IPS DF 4.7 (cell line): ENCODE results near the gene UST.
"Not testable (repeated sequence)": the region's sequence is repeated elsewhere in the genome, so short reads cannot be mapped to it uniquely, and the experiment has no call there.

Experiments used
- DNase-seq: peaks from one replicate; pipeline ENCODE4 v3.0.0-alpha.2; 2013; ENCODE audit warnings: low spot score; ENCODE audit errors: extremely low read depth

Gene UST

DNA sequence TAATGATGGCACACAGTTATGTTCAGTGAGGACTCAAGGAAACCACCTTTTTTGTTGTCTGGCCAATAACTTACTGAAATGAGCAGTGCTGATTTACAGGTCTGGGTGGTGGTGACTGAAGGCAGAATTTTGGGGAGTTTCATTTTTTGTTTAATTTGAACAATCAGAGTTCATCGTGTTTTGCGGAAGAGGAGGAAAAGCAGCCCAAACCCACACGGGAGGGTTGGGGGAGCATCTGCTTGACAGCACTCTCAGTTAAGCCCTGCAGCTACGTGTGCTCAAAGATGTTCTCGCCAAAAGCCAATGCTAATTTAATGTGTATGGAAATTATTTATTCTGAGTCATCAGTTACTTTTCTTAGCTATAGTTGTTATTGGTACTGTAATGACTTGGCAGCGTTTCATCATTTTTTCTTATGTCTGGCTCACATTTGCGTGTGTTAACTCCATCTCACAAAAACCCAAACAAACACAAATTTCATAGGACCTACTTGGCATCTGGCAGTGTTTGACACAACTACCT lies 89.2 kb downstream of the UST start:
- no peak for DNase-seq

DNA sequence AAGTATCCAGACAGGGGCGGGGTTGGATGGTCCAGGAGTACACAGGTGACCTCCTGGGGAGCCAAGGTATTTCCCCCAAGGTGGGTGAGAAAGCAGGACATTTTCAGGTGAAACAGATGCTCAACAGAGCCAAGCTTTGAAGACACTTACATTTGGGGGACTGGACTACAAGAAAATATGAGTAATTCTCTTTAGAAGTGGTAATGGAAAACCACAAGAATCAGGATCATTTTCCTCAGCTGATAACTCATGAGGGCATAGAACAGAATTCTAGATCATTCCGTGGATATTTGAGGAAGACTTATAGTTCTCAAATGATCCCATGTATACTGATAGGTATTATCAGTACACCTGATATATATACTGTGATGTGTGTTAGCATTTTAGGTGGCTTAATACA lies 89.9 kb downstream of the UST start:
- DNase-seq: no peak

DNA sequence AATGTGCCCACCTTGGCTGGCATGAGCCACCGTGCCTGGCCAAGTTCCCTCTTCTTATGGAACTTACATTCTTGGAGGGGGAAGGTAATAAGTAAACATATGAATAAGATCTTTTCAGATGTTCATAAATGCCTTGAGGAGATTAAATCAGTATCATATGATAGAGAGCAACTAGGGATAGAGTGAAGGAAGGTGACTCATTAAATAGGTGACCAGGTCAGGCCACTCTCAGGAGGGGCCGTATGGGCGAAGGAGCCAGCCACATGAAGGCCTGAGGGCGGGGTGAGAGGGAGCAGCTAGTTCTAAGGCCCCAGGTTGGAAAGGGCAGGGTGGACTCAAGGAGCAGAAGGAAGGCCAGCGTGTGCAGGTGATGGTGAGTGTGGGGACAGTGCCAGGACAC lies 91.1 kb downstream of the UST start:
- no peak for DNase-seq

DNA sequence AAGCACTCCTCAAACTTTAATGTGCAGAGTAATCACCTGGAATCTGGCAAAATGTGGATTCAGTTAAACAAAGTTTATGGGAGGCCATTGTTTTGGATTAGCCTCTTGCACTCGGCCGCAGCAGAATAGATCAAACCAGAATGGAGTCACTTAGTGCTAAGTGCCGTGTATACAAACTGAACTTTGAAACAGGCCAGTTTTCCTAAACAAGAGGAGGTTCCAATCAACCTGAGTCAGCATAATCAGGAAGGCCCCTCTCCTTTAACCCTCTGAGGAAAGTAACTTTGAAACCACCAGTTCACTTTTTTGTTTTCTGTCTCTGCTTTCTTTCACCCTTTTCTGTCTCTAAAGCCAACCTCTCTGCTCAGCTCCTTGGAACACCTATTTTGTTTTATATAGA lies 92.2 kb downstream of the UST start:
- DNase-seq: no peak

DNA sequence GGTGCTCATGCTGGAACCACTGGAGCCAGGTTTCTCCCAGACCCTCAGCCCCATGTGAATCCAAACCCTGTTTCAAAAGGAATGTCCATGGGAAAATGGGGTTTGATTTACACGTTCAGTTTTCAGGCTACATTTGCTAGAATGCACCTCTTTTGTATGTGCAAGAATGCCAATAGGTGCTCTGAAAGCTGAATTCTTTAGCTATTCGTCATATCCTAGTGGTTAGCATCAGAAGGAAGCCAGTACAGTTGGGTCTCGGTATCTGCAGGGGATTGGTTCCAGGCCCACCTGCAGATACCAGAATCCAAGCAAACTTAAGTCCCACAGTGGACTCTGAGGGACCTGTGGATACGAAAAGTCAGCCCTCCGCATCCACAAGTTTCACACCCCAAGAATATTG lies 93.4 kb downstream of the UST start:
- DNase-seq: no peak

GRCh38 chr6:148842296-148843019 lies 95.6 kb downstream of the UST start:
- no peak for DNase-seq

GRCh38 chr6:148845464-148845863 lies 98.6 kb downstream of the UST start:
- no peak for DNase-seq

- no peak for DNase-seq
Observed at GRCh38 chr6:148846778-148847761, 100.2 kb downstream of the UST start.

- no peak for DNase-seq
Observed at GRCh38 chr6:148848915-148849314, 102.1 kb downstream of the UST start.

GRCh38 chr6:148849449-148849848 lies 102.6 kb downstream of the UST start:
- not testable (repeated sequence) for DNase-seq

DNA sequence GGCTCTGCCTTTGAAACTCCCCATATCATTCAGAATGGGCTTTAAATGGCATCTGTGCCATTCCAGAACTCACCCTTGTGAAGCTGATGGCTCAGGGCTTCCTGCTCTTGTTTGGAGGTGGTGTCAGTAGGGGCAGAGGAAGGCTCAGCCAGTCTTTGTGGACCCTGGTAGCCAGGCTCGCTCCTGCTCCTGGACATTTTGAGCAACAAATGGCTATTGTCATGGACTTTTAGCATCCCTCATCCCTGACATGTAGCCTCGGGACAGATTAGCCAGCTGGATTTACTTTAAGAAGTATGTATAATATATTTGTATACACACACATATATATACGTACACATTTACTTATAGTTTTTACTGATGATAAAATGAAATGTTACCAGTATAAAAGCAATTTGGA lies 104.1 kb downstream of the UST start:
- DNase-seq: no peak

- no peak for DNase-seq
Observed at GRCh38 chr6:148851683-148852556, 105.1 kb downstream of the UST start.

DNA sequence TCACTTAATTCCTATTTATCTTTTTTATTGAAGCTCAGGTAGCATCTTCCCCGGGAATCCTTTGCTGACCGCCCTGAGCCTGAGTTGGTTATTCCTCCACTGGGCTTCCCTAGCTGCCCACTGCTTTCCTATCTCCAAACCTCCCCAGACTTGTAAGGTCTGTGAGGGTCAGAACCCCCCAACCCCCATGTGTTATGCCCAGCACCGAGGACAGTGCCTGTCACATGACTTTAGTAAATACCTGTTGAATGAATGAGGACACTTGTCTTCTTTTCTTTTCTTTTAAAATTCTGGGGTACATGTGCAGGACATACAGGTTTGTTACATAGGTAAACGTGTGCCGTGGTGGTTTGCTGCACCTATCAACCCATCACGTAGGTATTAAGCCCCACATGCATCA lies 105.9 kb downstream of the UST start:
- DNase-seq: no peak

DNA sequence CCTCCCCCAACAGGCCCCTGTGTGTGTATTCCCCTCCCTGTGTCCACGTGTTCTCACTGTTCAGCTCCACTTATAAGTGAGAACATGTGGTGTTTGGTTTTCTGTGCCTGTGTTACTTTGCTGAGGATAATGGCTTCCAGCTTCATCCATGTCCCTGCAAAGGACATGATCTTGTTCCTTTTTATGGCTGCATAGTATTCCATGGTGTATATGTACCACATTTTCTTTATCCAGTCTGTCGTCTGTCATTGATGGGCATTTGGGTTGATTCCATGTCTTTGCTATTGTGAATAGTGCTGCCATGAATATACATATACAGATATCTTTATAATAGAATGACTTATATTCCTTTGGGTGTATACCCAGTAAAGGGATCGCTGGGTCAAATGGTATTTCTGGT lies 106.3 kb downstream of the UST start:
- not testable (repeated sequence) for DNase-seq

DNA sequence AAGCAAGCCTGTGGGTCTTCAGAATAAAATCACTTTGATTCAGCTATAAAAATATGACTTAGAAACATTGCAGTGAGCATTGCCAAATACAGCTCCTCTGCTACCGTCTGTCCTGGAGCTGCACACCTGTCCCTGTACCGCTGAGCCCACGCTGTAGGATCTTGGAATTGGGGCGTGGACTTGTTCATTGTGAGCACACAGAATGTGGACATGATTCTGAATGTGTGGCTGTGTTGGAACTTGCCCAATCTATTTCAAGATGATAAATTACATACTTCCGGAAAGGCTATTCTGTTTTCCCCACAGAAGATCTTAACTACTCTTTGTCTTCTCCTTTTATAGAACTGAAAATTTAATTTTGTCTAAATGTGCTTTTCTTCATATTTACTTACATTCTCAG lies 107.3 kb downstream of the UST start:
- DNase-seq: no peak

DNA sequence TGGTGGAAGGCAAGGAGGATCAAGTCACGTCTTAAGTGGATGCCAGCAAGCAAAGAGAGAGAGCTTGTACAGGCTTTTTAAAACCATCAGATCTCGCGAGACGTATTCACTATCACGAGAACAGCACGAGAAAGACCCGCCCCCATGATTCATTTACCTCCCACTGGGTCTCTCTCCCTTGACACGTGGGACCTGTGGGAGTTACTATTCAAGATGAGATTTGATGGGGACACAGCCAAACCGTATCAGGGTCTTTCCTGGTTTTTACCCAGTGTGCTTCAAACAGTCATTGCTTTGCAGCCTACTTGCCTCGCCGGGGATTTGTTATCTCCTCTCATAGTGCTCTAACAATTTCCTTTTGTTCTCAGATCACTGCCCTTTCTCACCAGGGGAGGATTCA lies 108.2 kb downstream of the UST start:
- no peak for DNase-seq

DNA sequence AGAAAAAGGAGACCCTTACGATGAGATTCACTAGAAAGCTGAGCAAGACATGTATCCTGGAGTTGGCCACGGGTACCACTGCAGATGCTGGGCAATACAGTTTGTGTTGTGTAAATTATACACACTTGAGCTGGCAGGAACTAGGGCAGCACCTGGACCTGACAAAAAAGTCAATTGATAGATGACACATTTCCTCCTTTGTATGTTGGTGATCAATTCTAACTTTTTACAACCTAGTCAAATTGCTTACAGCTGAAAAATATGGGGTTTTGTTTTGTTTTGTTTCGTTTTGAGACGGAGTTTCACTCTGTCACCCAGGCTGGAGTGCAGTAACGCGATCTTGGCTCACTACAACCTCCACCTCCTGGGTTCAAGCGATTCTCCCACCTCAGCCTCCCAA lies 108.9 kb downstream of the UST start:
- DNase-seq: no peak

DNA sequence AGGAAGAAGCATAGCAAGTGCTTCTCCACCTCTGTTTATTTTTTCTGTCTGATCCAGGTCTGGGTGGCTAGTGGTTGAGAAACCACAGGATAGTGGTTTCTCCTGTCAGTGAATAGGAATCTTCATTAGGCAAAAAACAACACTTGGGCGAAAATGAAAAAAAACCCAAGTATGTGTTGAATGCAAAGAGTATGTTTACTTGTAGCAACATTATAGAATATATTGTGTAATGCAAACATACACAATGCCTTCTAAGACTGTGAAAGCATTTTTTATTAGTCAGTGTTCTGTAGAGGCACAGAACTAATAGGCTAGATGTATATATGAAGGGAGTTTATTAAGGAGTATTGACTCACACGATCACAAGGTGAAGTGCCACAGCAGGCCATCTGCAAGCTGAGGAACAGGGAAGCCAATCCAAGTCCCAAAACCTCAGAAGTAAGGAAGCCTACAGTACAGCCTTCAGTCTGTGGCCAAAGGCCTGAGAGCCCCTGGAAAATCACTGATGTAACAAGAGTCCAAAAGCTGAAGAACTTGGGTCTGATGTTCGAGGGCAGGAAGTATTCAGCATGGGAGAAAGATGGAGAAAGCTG lies 111.1 kb downstream of the UST start:
- DNase-seq: no peak

DNA sequence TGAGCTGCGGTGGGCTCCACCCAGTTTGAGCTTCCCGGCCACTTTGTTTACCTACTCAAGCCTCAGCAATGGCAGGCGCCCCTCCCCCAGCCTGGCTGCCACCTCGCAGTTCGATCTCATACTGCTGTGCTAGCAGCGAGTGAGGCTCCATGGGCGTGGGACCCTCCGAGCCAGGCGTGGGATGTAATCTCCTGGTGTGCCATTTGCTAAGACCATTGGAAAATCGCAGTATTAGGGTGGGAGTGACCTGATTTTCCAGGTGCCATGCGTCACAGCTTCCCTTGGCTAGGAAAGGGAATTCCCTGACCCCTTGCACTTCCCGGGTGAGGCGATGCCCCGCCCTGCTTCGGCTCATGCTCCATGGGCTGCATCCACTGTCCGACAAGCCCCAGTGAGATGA lies 117.3 kb downstream of the UST start:
- DNase-seq: not testable (repeated sequence)

- DNase-seq: no peak
Observed at GRCh38 chr6:148864941-148865340, 118.1 kb downstream of the UST start.

DNA sequence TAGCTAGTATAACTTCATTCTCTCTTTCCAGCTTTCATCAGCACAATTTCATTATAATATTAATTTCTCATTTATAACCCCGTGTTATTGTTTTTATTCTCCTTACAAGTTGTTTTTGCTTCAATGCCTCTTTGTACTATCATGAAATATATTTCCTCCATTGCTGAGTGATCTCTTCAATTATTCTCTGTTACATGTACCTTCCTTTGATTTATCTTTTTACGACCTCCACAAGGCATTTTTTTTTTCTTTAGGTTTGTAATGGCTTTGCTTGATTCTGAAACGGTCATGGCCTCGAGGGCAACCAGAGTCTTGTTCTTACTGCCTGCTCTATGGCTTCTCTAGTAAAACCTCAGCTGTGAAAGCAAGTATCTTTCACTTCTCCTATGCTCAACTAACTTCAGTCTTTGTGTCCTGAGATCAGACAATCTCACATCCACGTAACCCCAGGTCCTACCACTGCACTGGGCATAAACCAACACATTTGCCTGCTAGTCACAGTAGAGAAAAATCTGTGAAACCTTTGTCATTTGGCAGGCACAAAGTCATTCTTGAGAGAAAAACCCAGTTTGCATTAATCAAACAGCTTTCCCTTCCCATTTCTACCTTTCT lies 119.9 kb downstream of the UST start:
- no peak for DNase-seq
